Measurements from ENCODE around the gene PURB. TPM values are rescaled to one million over a fixed set of nuclear protein-coding genes. Genes with fewer than 3 reads are reported as not detected.

Gene PURB
- total and polyA plus RNA-seq, 2 experiments from 2014 or later = 3.1 to 27.1 TPM

GRCh38 chr7:44875241-44875640, 10.1 kb downstream of the PURB start:
- Histone ChIP-seq H3K9me2 (ENCODE audit: insufficient read depth) (no peaks in the 10 kb centered on the region), H3K4me3 (no peak overlapping the region), H3K4me1 (ENCODE audit: insufficient read depth) (no peaks in the 10 kb centered on the region), H3K36me3 (ENCODE audit: insufficient read depth) (no peaks in the 10 kb centered on the region), H2AFZ (no peak overlapping the region), H3K4me2 (no peak overlapping the region), H3K27ac (ENCODE audit: low read depth) (no peak overlapping the region), H3K27me3 (ENCODE audit: insufficient read depth) (no peaks in the 10 kb centered on the region), H3F3A (replicated peaks; ENCODE audit: low read depth) (no peaks in the 10 kb centered on the region; the same call in 1 of the 2 replicates), H4K20me1 (replicated peaks; ENCODE audit: insufficient read depth) (no peaks in the 10 kb centered on the region; the same call in 1 of the 2 replicates), H3K79me2 (replicated peaks; ENCODE audit: insufficient read depth) (peaks cover 12% of the 10 kb centered on the region)
- H3K9me3 Mint-ChIP-seq = peaks cover 22% of the 10 kb centered on the region
- H3K27me3 Mint-ChIP-seq (ENCODE audit: insufficient read depth, low read depth, poor library complexity) = peaks cover 7% of the 10 kb centered on the region
- ATAC-seq (no peak), DNase-seq (ENCODE audit: low spot score) (no peak)
- no peak for TF ChIP-seq ZNF331 (CRISPR knock-in tag; IDR thresholded peaks at IDR 0.05; ENCODE audit: low read depth)
- TF ChIP-seq EZH2phosphoT487 (IDR thresholded peaks at IDR 0.05; ENCODE audit: unreplicated experiment) = no peak
- H3K36me3 Mint-ChIP-seq (ENCODE audit: low read depth) = peaks cover 8% of the 10 kb centered on the region; the same call in 1 of the 3 replicates
- H3K4me1 Mint-ChIP-seq = no peaks in the 10 kb centered on the region
- H3K27ac Mint-ChIP-seq = no peak overlapping the region
- no peak overlapping the region for H3K4me3 Mint-ChIP-seq

GRCh38 chr7:44872787-44873186, 12.5 kb downstream of the PURB start:
- Mint-ChIP-seq H3K36me3 (ENCODE audit: low read depth) (peaks cover 10% of the 10 kb centered on the region; the same call in 1 of the 3 replicates), H3K4me1 (no peaks in the 10 kb centered on the region), H3K27me3 (ENCODE audit: insufficient read depth, low read depth, poor library complexity) (peaks cover 7% of the 10 kb centered on the region), H3K27ac (no peak overlapping the region), H3K4me3 (no peak overlapping the region), H3K9me3 (peaks cover 31% of the 10 kb centered on the region)
- Histone ChIP-seq H2AFZ (no peak overlapping the region), H3K4me1 (ENCODE audit: insufficient read depth) (no peaks in the 10 kb centered on the region), H4K20me1 (replicated peaks; ENCODE audit: insufficient read depth) (no peaks in the 10 kb centered on the region), H3F3A (replicated peaks; ENCODE audit: low read depth) (no peaks in the 10 kb centered on the region; the same call in 1 of the 2 replicates), H3K4me2 (no peak overlapping the region), H3K79me2 (replicated peaks; ENCODE audit: insufficient read depth) (no peaks in the 10 kb centered on the region), H3K27me3 (ENCODE audit: insufficient read depth) (no peaks in the 10 kb centered on the region), H3K27ac (ENCODE audit: low read depth) (no peak overlapping the region), H3K4me3 (no peak overlapping the region), H3K36me3 (ENCODE audit: insufficient read depth) (no peaks in the 10 kb centered on the region), H3K9me2 (ENCODE audit: insufficient read depth) (no peaks in the 10 kb centered on the region)
- DNase-seq (ENCODE audit: low spot score) (no peak), ATAC-seq (no peak)
- TF ChIP-seq NANOG (IDR thresholded peaks at IDR 0.05; ENCODE audit: borderline replicate concordance) = no peak
- TF ChIP-seq, protein P1, sequence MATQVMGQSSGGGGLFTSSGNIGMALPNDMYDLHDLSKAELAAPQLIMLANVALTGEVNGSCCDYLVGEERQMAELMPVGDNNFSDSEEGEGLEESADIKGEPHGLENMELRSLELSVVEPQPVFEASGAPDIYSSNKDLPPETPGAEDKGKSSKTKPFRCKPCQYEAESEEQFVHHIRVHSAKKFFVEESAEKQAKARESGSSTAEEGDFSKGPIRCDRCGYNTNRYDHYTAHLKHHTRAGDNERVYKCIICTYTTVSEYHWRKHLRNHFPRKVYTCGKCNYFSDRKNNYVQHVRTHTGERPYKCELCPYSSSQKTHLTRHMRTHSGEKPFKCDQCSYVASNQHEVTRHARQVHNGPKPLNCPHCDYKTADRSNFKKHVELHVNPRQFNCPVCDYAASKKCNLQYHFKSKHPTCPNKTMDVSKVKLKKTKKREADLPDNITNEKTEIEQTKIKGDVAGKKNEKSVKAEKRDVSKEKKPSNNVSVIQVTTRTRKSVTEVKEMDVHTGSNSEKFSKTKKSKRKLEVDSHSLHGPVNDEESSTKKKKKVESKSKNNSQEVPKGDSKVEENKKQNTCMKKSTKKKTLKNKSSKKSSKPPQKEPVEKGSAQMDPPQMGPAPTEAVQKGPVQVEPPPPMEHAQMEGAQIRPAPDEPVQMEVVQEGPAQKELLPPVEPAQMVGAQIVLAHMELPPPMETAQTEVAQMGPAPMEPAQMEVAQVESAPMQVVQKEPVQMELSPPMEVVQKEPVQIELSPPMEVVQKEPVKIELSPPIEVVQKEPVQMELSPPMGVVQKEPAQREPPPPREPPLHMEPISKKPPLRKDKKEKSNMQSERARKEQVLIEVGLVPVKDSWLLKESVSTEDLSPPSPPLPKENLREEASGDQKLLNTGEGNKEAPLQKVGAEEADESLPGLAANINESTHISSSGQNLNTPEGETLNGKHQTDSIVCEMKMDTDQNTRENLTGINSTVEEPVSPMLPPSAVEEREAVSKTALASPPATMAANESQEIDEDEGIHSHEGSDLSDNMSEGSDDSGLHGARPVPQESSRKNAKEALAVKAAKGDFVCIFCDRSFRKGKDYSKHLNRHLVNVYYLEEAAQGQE (IDR thresholded peaks at IDR 0.05; ENCODE audit: unreplicated experiment) = no peak
- no peak for TF ChIP-seq ZNF114 (CRISPR knock-in tag; IDR thresholded peaks at IDR 0.05)
- TF ChIP-seq ZNF331 (CRISPR knock-in tag; IDR thresholded peaks at IDR 0.05; ENCODE audit: low read depth) = no peak
- TF ChIP-seq ZNF462 (CRISPR knock-in tag; IDR thresholded peaks at IDR 0.05) = no peak
- TF ChIP-seq POLR2AphosphoS5 (IDR thresholded peaks at IDR 0.05; ENCODE audit: low read depth) = no peak
- TF ChIP-seq EZH2phosphoT487 (IDR thresholded peaks at IDR 0.05; ENCODE audit: unreplicated experiment) = no peak
- TF ChIP-seq, protein P2, sequence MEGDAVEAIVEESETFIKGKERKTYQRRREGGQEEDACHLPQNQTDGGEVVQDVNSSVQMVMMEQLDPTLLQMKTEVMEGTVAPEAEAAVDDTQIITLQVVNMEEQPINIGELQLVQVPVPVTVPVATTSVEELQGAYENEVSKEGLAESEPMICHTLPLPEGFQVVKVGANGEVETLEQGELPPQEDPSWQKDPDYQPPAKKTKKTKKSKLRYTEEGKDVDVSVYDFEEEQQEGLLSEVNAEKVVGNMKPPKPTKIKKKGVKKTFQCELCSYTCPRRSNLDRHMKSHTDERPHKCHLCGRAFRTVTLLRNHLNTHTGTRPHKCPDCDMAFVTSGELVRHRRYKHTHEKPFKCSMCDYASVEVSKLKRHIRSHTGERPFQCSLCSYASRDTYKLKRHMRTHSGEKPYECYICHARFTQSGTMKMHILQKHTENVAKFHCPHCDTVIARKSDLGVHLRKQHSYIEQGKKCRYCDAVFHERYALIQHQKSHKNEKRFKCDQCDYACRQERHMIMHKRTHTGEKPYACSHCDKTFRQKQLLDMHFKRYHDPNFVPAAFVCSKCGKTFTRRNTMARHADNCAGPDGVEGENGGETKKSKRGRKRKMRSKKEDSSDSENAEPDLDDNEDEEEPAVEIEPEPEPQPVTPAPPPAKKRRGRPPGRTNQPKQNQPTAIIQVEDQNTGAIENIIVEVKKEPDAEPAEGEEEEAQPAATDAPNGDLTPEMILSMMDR (conservative IDR thresholded peaks at IDR 0.05; ENCODE audit: low read depth in 2 of 2) = no peak
- no peak for TF ChIP-seq EZH2 (IDR thresholded peaks at IDR 0.05; ENCODE audit: low read depth, unreplicated experiment)
- TF ChIP-seq CREB1 (CRISPR knock-in tag; IDR thresholded peaks at IDR 0.05; ENCODE audit: low read depth) = no peak
- no peak for TF ChIP-seq JUNB (IDR thresholded peaks at IDR 0.05; ENCODE audit: unreplicated experiment)

All from GM23338 (cell line).